ENCODE results near the gene FMNL3.

Gene FMNL3

GRCh38 chr12:49648712-49649003 is 58.5 kb downstream of the FMNL3 start:
- TF ChIP-seq CTCF (conservative IDR thresholded peaks at IDR 0.05; ENCODE audit: low read depth): no peak
- peak overlapping the region; percentile 45 for H3K27ac ChIP-seq
- ChIA-PET POLR2A (ENCODE audit: low non-redundant PET) (no interaction called here), CTCF (interaction anchor here (0.6 to 1.4 kb wide), 2 partner anchors 16 to 60 kb away, joined by 3 to 4 read pairs; no protein-coding TSS in a partner anchor)
- DNase-seq (ENCODE audit: low spot score): no peak

- H3K27ac ChIP-seq: peak overlapping the region; percentile 45
- DNase-seq (ENCODE audit: low spot score): no peak
- CTCF ChIA-PET: interaction anchor here (0.5 to 1.4 kb wide), 5 partner anchors 8 to 289 kb away, joined by 3 to 5 read pairs (median 4); partner anchors contain the start of gene FMNL3
- POLR2A ChIA-PET (ENCODE audit: low non-redundant PET): no interaction called here
- TF ChIP-seq CTCF (conservative IDR thresholded peaks at IDR 0.05; ENCODE audit: low read depth): no peak
Observed at GRCh38 chr12:49647827-49648711, 59.1 kb downstream of the FMNL3 start.

GRCh38 chr12:49646871-49647654 is 60.1 kb downstream of the FMNL3 start:
- DNase-seq (ENCODE audit: low spot score): no peak
- CTCF ChIA-PET: interaction anchor here (0.5 to 1.0 kb wide), 3 partner anchors 9 to 288 kb away, joined by 4 to 5 read pairs (median 4); partner anchors contain the start of gene FMNL3
- POLR2A ChIA-PET (ENCODE audit: low non-redundant PET): no interaction called here
- peak overlapping the region; percentile 45 for H3K27ac ChIP-seq
- TF ChIP-seq CTCF (conservative IDR thresholded peaks at IDR 0.05; ENCODE audit: low read depth): no peak

GRCh38 chr12:49646331-49646830 is 60.8 kb downstream of the FMNL3 start:
- CTCF ChIA-PET: no interaction called here
- 0 out of 2 replicates have a peak overlapping the region, but pooled peaks have one; percentile 32 for H3K27ac ChIP-seq
- no peak for TF ChIP-seq CTCF (conservative IDR thresholded peaks at IDR 0.05; ENCODE audit: low read depth)
- POLR2A ChIA-PET (ENCODE audit: low non-redundant PET): no interaction called here
- DNase-seq (ENCODE audit: low spot score): no peak

GRCh38 chr12:49645146-49646039 is 61.8 kb downstream of the FMNL3 start:
- POLR2A ChIA-PET (ENCODE audit: low non-redundant PET): no interaction called here
- no peak for TF ChIP-seq CTCF (conservative IDR thresholded peaks at IDR 0.05; ENCODE audit: low read depth)
- CTCF ChIA-PET: interaction anchor here (0.5 to 1.8 kb wide), 4 partner anchors 59 to 286 kb away, joined by 3 to 18 read pairs (median 4); no protein-coding TSS in a partner anchor
- H3K27ac ChIP-seq: peak overlapping the region; percentile 32
- DNase-seq (ENCODE audit: low spot score): no peak

All from RWPE1 (cell line).